Smooth muscle cell of the brain vasculature (primary cell): Measurements from ENCODE around the gene KCNH1.

Source experiments
- DNase-seq: peaks from one replicate; pipeline ENCODE4 v3.0.0-alpha.2; 2012; ENCODE audit warnings: low read depth, low spot score

Gene KCNH1

DNA sequence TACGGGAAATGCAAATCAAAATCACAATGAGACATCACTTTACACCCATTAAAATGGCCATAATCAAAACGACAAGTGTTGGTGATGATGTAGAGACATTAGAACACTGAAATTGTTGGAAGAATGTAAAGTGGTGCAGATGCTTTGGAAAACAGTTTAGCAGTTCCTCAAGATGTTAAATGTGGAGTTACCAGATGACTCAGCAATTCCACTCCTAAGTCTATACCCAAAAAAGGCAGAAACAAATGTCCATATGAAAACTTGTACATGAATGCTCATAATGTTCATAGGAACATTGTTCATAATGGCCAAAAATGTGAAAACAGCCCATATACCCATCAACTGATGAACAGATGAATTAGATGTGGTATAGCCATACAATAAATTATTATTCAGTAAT is 267.4 kb downstream of the KCNH1 start:
- no peak for DNase-seq

DNA sequence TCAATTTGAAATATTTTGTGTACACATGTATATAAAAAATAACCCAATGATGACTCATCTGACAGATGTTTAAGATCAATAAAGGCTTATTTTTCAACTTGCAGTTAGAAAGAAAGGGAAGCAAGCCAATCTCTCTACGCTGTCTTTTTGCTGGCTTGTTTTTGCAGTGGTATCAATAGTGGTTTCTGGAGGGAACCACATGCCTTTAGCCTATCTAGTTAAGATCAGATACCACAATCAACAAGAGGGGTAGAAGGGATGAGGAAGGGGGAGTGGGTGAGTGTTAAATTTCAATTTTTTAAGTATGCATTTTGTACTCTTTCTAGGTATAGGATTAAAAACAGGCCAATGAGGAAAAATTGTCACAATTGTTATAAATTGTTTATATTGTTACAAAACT is 276.2 kb downstream of the KCNH1 start:
- no peak for DNase-seq

DNA sequence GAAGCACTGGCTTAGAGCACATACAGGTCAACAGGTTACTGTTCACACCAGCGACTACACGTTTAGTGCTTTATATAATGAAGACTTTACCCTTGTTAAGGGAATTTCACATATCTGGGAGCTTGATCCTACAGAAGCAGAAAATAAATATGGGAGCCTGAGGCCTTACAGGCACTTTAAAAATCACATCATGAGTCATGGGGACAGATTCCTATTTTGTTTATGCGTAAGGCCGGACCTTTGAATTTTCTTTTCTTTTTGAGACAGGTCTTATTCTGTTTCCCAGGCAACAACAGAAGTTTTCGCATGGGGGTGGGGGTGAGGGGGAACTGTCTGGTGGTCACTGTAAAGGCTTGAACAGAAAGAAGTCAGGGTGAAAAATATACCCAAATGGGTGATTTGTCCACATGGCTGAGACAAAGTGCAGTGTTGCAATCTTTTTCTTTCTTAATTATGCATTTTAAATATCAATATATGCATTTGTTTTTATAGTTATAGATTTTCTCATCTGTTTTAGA is 276.7 kb downstream of the KCNH1 start:
- DNase-seq, result no peak

DNA sequence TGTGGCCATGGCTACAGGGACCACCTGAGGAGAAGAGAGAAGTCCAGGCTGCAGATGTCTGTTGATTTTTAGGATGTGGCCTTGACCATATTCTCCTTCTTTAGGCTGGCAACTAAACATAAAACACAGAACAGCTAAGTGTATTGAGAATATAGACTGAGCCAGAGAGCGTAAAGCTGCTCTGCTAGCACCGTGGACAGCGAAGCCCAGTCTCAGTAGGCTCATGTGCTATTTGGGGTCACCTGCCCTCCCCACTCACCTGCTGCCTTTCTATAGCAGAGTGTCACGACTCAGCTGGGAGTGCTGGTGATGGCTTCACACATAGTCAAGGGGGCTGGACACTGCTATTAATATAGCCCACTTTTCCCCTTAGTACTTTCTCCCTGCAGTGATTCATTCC is 278.5 kb downstream of the KCNH1 start:
- DNase-seq, result no peak

DNA sequence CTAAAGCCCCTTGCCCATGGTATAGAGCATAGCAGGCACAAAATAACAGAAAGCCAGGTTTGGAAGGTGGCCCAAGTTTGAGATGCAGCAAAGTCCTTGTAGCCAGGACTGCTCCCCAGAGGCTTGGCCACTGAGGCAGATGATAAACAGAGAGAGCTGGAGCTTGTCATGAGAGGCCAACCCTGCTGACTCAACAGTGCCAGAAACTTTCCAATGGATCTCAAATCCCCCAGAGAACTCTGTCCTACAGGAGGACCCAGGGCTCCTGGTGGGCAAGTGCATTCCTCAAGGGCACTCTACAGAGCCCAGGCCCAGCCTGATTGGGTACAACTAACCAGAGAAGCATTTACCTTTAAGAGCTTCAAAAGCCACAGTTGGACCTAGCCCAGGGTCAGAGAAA is 280.7 kb downstream of the KCNH1 start:
- DNase-seq, result no peak

DNA sequence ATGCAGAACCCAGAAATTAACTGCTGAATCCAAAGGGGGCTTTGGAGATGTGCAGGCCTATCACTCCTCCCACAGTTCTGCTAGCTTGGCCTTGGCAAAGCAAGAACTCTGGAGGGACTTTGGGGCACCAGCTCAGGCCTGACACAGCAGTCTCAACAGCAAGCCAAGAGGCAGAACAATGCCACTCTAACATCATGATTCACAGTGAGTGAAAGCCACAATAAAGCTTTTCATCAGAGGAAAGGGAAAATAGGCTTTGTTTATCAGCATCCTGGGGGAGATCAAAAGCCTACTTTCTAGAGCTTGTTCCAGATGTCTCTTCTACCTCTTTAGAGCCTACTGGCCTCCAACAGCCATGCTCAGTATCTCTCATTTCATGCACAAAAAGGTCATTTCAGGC is 283.4 kb downstream of the KCNH1 start:
- DNase-seq, result no peak

DNA sequence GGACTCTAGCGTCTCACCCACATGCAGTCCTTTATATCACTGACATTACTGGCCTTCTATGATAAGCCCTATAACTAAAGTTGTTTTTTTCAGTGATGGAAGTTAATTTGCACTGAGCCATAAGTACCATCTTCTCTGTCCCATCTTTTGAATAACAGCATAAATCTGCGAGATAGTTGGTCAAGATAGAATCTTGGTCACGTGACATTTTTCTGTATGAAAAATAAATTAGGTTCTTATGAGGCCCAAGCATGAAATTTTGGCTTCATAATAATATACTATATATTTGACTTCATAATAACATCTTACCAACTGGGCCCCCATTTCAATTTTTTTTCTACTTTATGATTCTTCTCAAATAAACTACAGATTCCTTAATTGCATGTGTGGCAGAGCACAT is 285.5 kb downstream of the KCNH1 start:
- no peak for DNase-seq

DNA sequence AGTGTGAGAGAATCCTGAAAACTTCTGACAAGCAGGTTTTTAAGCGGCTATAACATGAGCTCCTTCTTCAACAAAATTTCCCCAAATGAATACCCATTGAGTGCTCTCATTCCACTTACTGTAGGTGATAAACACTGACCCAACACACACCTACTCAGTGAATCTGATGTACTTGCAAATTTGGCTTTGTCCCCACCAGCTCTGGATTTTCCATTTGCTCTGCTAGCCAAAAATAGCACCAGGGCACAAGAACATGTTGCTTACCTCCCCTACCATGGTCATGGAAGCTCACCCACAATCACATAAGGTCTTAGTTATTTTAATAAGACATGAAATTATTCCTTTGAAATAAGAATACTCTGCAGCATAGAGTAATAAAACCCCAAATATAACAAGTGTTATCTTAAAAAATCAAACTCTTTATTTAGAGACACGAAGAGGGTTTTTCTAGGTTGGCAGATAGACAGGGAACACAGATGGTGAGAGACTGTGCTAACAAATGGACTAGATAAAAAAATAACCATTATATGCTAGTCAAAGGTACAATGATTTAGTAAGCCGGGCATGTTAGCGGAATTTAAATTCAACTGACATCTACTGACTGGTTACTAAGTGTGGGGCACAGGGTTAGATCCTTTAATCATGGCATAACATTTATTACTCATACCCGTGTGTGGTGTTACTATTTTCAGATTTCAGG is 291.9 kb downstream of the KCNH1 start:
- DNase-seq, result no peak

DNA sequence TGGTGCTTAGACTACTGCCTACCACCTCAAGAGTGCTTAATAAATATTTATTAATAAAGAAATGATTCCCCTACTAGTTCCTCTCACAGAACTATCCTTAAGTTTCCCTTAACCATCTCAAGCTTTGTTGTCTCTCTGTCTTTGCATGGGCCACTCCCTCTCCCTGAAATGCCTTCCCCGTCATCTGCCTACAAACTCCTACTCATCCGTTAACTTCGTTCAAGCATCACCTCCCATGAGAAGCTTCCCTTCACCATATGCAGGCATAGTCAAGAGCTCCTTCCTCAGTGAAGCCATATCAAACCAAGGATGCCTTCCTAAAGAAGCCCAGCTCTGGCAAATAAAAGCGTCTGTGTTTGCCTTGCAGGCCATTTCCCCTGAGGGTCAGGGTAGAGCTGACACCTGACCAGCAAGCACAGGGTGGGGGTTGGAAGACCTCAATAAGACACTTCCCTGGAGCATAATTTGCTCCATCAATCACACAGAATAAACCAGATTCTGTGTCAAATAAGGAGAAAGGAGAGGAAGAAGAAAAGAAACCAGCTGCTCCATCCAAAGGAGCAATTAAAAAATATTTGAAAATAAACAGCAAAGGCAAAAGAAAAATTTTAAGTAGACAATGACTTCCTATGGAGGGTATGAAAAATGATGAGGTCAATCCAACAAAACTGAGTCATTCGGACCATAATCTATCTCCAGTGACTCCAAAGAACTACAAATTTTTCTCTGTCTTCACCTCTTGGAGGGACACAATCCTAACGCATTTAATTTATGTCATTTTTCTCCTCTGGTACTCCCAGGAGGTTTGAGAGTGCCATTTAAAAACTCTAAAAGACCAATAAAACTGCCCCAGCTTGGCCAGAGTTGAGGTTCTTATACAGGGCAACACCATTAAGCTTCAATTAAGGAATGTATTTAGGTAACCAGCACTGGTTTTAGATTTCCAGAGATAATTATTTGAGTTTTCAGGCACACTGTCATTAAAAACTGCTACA is 303.6 kb downstream of the KCNH1 start:
- DNase-seq, result no peak

DNA sequence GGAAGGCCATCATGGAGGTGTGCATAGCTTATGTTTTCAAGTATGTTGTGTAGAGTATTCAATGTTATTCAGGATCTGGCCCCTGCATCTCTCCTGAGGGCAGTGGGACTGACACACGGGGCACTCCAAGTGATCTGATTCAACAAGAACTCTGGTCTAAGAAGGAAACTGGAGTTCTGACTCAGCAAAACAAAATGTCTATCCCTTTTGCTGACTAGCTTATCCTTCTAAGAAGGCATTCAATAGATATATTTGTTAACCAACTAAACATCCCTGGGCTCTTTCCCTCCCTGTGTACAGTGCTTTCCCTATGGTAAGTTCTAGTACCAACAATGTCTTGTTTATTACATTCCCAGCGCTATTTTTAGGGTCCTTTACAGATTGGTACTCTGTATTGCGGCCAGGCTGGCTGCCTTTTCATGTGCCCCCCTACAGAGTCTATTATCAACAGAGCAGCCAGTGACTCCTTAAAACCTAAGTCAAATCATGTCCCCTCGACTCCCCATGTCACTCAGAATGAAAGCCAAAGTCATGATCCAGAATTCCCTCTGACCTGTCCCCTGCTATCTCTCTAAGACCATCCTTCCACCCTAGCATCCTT is 304.9 kb downstream of the KCNH1 start:
- no peak for DNase-seq

DNA sequence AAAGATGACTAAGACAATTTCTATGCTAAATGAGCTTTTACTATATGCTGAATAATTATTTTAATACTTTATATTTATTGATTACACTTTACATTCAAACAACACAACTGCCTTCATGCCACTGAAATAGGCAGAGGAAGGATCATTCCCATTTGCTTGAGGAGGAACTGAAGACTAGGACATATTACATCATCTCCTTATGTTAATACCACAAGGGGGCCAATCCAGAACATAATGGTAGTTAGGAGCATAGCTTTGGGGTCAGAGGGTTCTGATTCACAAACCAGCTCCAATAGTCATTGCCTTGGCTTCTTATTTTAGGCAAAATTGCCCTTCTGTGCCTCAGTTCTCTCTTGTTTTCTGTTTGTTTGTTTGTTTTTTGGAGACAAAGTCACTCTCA is 306.5 kb downstream of the KCNH1 start:
- DNase-seq, result no peak

DNA sequence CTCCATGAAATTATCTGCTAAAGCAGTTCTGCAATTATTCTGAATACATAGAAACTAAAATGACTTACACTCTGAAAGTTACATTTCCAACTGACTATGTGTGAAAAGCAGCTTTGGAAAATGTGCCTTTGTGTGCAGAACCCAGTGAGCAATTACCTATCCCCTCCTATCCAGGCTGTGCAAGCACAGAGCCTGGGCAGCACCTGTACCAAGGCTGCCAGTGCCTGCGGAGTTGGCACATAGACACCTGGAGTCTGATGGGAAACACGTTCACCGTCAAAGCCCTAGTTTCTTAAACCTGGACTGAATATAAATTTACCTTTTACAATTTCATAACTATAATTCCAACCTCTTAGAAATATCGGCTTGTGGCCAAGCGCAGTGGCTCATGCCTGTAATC is 307.3 kb downstream of the KCNH1 start:
- DNase-seq, result no peak

DNA sequence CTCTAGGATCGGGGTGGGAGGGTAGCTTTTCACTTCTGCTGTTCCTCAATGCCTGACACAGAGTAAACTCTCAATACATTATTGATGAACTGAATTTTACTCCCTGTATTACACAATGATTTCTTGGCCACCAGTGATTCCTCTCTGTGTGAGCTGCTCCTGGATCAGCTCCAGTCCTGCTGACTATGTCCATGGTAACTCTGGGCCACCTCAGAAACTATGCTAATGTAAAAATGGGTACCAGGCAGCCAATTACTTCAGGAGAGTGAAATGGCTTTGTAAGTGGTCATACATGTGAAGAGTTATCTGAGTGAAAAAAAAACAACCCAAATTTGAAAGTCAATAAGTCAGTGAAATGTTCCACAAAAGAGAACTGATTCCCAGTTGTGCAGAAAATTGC is 311.0 kb downstream of the KCNH1 start:
- no peak for DNase-seq

DNA sequence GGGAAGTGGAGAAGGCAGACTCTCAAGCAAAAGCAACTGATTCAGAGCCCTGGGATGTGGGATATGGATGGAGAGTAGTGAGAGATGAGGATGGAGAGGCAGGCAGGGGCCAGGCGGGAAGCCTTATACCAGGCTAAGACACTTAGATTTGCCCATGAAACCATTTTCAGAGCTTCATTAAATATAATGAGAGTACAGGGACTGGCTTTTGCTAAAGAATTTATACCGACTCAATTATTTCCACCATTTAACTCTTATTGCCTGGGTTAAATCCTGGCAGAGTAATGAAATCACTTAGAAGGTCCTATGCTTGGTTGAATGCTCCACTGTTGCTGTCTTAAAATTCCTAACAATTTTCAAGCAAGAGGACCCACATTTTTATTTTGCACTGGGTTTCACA is 311.7 kb downstream of the KCNH1 start:
- no peak for DNase-seq

DNA sequence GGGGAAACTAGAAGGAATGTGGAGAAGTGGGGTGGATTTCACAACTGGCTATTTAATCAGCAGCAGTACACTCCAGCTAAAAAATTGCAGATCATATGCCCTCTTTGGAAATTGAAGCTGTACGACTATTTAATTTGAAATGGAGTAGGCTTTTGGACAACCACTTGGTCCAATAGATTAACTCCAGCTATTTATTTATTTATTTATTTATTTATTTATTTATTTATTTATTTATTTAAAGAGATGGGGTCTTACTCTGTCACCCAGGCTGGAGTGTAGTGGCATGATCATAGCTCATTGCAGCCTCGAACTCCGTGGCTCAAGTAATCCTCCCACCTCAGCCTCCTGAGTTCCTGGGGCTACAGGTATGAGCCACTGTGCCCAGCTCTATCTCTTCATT is 312.3 kb downstream of the KCNH1 start:
- DNase-seq, result no peak

DNA sequence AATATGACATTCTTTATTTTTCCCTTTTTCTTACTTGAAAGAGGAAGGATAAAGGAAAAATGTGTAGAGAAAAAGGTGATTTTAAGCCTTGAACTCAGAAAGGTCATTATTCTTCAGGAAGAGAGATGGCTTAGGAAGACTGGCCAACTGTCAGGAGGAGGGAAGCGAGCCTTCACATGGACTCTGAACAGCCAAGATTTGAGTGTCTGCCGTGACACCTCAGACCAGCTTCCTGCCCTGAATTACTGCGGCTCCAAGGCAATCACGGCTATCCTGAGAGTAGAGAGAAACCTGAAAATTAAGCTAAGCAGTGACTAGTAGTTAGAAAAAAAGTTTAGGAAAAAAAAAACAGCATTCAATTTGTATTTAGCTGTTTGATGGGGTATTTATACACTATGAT is 314.7 kb downstream of the KCNH1 start:
- no peak for DNase-seq

DNA sequence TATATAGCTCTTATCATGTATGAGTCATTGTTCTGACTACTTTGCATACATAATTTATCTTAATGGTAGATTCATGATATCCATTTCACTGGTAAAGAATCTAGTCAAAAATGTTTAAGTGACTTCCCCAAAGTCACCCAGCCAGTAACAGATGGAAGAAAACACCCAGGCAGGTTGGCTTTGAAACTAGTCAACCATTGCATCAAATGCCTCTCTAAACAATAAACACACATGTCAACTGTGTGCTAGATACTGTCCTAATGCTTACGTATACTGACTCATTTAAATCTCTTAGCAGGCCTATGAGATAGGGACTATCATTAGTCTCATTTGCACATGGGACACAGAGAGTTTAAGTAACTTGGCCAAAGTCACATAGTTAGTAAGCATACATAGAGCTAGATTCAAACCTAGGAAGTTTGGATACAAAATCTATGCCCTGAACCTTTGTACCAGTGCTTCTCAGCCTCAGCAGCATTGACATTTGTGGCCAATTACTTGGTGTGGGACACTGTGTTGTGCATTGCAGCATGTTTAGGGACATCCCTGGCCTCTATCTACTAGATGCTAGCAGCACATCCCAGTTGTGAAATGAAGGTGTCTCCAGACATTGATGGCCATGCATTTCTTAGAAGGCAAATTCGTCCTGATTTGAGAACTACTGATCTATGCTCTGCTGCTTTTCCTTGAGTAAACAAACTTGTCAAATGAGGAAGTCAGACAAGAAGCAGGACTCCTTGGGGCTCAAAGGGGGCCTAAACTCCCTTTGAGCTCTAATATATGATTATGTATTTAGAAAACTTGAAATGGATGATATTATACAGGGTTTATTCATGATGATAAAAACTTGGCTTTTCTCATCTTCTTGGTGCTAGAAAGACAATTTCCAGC is 316.3 kb downstream of the KCNH1 start:
- no peak for DNase-seq

DNA sequence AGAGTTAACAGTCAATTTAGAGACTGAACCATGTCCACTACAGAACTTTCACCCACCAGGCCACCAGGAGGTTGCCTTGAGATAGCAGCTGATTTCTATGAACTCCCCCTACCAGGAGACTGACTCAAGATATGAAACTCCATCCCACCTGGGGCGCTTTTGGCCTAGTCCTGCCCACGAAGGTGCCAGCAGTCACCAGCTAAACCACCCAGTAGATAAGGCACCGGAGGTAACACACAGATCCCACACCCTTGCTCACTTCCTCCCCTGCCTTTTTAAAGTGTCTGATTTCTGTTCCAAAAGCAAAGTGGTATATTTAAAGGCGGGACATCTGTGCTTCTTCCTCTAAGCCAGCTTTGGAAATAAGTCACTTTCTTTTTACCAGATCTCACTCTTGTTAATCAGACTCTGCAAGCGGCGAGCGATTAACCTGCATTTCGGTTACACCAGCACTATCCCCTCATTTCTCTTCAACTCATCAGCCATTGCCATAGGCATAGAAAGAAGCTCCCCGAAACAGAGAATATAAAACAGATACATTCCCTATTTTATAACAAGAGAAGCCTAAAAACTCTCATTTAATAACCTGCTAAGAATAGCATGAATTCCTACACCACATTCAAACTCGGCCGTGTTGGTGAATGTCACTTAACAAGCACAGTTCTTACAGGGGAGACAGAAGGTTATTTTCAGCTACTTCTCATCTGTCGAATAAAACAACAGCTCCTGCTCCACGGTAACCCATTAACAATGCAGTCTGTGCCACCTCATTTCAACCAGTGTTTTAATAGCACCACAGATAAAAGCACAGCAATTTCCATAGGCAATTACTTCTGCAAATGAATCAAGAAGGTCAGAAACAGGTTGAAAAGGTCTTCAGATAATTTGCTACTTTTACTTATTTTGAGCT is 318.1 kb downstream of the KCNH1 start:
- DNase-seq, result no peak

DNA sequence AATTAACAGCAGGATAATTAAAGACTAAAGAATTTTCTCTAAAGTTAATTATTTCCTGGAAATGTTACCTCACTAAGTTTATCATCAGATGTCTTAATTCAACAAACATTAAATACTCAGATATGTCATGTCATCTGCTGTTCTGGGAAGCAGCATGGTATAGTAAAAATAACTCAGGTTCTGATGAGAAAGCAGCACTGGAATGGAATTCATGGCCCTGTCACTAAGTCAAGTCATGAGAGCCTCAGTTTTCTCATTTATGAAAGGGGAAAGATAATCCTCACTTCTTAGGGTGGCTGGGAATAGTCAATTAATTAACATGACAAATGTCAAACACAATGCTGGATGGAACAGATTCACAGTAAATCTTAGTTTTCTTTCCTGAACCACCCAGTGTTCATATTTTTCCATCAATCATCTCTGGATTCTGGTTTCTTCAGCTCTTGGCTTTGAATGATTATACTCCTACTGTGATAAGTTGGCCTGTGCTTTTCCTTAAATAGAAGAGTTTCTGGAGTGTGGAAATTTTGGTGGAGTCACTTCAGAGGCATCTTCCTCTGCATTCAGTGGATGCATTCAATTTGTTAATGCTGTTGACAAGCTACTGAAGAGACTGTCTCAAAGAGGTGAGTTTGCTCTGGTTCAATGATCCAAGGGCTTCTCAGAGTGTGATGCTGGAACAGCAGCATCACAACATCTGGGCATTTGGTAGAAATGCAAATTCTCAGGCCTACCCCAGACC is 319.4 kb downstream of the KCNH1 start:
- DNase-seq, result no peak

DNA sequence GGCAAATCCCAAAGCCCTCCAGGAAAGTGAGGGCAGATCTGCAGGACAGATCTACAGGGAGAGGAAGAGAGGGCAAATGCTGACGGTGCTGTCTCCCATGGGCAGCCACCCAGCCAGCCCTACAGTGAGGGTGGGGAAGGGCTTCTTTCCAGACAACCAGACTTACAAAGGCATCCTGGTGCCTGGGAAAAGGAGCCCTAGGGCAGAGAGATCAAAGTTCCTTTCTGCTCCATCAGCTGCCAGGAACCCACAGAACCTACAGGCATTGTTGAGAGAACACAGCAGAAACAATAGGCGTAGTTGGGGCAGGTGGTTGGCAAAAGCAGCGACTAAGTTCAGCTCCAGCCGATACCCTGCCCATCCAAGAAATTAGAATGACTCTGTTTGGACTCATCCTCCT is 332.4 kb downstream of the KCNH1 start:
- no peak for DNase-seq
